HG03460 (cell line): ENCODE results near the gene RNF214.
"Not testable (repeated sequence)": the region's sequence is repeated elsewhere in the genome, so short reads cannot be mapped to it uniquely, and the experiment has no call there.

Experiments used
- ATAC-seq: cut with Tn5 transposase; IDR thresholded peaks from one replicate; pipeline ENCODE4 v1.9.1; 2021; ENCODE audit not compliant: unreplicated experiment

Gene RNF214

GRCh38 chr11:117313091-117313490, 80.6 kb downstream of the RNF214 start:
- ATAC-seq: no peak

- ATAC-seq: no peak
Measured at GRCh38 chr11:117313828-117314768, 81.6 kb downstream of the RNF214 start.

GRCh38 chr11:117314840-117315239, 82.4 kb downstream of the RNF214 start:
- no peak for ATAC-seq

- ATAC-seq: no peak
Measured at GRCh38 chr11:117315285-117316196, 83.1 kb downstream of the RNF214 start.

GRCh38 chr11:117316197-117316961, 83.9 kb downstream of the RNF214 start, which contains the start of gene BACE1:
Gene BACE1, minus strand, starts transcription at chr11:117316256. Its CDS starts 461 bp downstream, at chr11:117315795.
- no peak for ATAC-seq

- no peak for ATAC-seq
Measured at GRCh38 chr11:117318738-117319137, 86.3 kb downstream of the RNF214 start.

GRCh38 chr11:117319214-117319840, 86.9 kb downstream of the RNF214 start:
- no peak for ATAC-seq

GRCh38 chr11:117327255-117327566, 94.7 kb downstream of the RNF214 start:
- ATAC-seq: not testable (repeated sequence)

GRCh38 chr11:117327567-117328374, 95.3 kb downstream of the RNF214 start, which contains the start of gene CEP164:
Gene CEP164, plus strand, starts transcription at chr11:117327854. Its CDS starts 10,733 bp downstream, at chr11:117338587.
- ATAC-seq: peak; percentile 97

GRCh38 chr11:117328375-117329010, 96.0 kb downstream of the RNF214 start:
- ATAC-seq: no peak

- no peak for ATAC-seq
Measured at GRCh38 chr11:117332843-117333242, 100.4 kb downstream of the RNF214 start.

- ATAC-seq: no peak
Measured at GRCh38 chr11:117333917-117334316, 101.4 kb downstream of the RNF214 start.

GRCh38 chr11:117334896-117335295, 102.4 kb downstream of the RNF214 start:
- no peak for ATAC-seq

GRCh38 chr11:117335399-117335798, 102.9 kb downstream of the RNF214 start:
- no peak for ATAC-seq
